Measurements from ENCODE around the gene ZNF490. TPM values are rescaled to one million over a fixed set of nuclear protein-coding genes. Genes with fewer than 3 reads are reported as not detected.

Gene ZNF490
- total and polyA plus RNA-seq, 10 of the 15 experiments (the other 5 are each of a cell fraction or from before 2014, with no cell fraction given), result 0.57 to 8.4 (median 3.2) TPM

DNA sequence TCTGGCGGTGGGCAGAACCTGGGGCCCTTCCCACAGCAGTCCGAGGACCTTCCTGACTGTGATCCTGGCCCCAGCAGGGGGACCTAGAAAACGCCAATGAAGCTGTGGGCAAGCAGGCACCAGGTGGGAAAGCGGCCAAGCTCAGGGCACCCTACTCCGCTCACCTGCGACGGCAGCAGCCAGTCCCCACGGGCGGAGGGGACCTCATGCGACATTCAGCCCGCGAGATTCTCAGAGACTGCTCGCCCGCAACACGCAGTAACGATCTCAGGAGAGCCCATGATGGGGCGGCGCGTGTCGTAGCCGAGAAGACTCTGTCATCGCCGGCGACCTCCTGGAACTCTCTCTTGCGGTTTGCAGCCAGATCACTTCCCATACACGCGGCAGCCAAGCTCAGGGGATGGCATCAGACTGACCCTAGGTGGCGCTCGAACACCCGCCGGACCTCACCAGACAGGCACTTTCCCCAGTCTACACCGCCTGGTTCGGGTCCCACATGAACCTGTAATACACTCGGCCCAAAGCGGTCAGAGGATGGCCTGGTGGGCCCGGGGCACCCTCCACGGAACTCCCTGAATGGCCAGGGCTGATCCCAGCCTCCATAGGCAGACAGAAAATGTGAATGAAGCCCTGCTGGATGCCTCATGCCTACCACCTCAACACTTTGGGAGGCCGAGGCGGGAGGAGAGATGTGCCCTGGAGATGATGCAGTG lies 29.4 kb upstream of the ZNF490 start:
- peak overlapping the region; percentile 70 for H2AFZ ChIP-seq (ENCODE audit: control insufficient read depth, low read depth, low read length)
- intact Hi-C loops (cut with micrococcal nuclease; ENCODE audit: unreplicated experiment), result loop anchor here (1.0 kb wide), 1 partner anchor 76 kb away; no protein-coding TSS in a partner anchor
- TF ChIP-seq RELA (IDR thresholded peaks at IDR 0.05; ENCODE audit: borderline replicate concordance, partially characterized antibody) (no peak), SMC3 (IDR thresholded peaks at IDR 0.05; ENCODE audit: borderline replicate concordance, low read length) (peak; percentile 53), HCFC1 (IDR thresholded peaks at IDR 0.05; ENCODE audit: low read length) (no peak), ZSCAN29 (IDR thresholded peaks at IDR 0.05) (peak; percentile 72; the same call in 1 of the 2 replicates), ESRRA (IDR thresholded peaks at IDR 0.05; ENCODE audit: low read length) (no peak), SIX5 (IDR thresholded peaks at IDR 0.05; ENCODE audit: low read depth, low read length, severe bottlenecking) (no peak), MYC (IDR thresholded peaks at IDR 0.05; ENCODE audit: insufficient read depth, insufficient read length, insufficient replicate concordance, low read length, severe bottlenecking) (peak; percentile 35), NBN (IDR thresholded peaks at IDR 0.05) (0 out of 2 replicates have a peak, but pooled peaks have one; percentile 63), MXI1 (IDR thresholded peaks at IDR 0.05; ENCODE audit: low read depth, low read length) (peak; percentile 41; the same call in 1 of the 2 replicates), PKNOX1 (IDR thresholded peaks at IDR 0.05) (peak; percentile 25; the same call in 1 of the 2 replicates), WRNIP1 (IDR thresholded peaks at IDR 0.05; ENCODE audit: borderline replicate concordance, low read depth, low read length) (0 out of 2 replicates have a peak, but pooled peaks have one; percentile 64), MTA2 (IDR thresholded peaks at IDR 0.05; ENCODE audit: low read depth) (no peak), SUZ12 (IDR thresholded peaks at IDR 0.05; ENCODE audit: unreplicated experiment) (no peak), BACH1 (IDR thresholded peaks at IDR 0.05; ENCODE audit: borderline replicate concordance) (no peak)
- TF ChIP-seq, protein P1, sequence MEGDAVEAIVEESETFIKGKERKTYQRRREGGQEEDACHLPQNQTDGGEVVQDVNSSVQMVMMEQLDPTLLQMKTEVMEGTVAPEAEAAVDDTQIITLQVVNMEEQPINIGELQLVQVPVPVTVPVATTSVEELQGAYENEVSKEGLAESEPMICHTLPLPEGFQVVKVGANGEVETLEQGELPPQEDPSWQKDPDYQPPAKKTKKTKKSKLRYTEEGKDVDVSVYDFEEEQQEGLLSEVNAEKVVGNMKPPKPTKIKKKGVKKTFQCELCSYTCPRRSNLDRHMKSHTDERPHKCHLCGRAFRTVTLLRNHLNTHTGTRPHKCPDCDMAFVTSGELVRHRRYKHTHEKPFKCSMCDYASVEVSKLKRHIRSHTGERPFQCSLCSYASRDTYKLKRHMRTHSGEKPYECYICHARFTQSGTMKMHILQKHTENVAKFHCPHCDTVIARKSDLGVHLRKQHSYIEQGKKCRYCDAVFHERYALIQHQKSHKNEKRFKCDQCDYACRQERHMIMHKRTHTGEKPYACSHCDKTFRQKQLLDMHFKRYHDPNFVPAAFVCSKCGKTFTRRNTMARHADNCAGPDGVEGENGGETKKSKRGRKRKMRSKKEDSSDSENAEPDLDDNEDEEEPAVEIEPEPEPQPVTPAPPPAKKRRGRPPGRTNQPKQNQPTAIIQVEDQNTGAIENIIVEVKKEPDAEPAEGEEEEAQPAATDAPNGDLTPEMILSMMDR (IDR thresholded peaks at IDR 0.05 in 2 of 3, conservative IDR thresholded peaks at IDR 0.05 in 1 of 3; ENCODE audit: control insufficient read depth in 2 of 3, extremely low read depth in 1 of 3, insufficient read depth in 1 of 3, low read depth in 3 of 3, low read length in 3 of 3), result peak; percentile 74 to 93 (median 89); a peak in 5 of 6 replicates
- TF ChIP-seq, protein P2, sequence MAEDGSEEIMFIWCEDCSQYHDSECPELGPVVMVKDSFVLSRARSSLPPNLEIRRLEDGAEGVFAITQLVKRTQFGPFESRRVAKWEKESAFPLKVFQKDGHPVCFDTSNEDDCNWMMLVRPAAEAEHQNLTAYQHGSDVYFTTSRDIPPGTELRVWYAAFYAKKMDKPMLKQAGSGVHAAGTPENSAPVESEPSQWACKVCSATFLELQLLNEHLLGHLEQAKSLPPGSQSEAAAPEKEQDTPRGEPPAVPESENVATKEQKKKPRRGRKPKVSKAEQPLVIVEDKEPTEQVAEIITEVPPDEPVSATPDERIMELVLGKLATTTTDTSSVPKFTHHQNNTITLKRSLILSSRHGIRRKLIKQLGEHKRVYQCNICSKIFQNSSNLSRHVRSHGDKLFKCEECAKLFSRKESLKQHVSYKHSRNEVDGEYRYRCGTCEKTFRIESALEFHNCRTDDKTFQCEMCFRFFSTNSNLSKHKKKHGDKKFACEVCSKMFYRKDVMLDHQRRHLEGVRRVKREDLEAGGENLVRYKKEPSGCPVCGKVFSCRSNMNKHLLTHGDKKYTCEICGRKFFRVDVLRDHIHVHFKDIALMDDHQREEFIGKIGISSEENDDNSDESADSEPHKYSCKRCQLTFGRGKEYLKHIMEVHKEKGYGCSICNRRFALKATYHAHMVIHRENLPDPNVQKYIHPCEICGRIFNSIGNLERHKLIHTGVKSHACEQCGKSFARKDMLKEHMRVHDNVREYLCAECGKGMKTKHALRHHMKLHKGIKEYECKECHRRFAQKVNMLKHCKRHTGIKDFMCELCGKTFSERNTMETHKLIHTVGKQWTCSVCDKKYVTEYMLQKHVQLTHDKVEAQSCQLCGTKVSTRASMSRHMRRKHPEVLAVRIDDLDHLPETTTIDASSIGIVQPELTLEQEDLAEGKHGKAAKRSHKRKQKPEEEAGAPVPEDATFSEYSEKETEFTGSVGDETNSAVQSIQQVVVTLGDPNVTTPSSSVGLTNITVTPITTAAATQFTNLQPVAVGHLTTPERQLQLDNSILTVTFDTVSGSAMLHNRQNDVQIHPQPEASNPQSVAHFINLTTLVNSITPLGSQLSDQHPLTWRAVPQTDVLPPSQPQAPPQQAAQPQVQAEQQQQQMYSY (CRISPR knock-in tag; IDR thresholded peaks at IDR 0.05), result no peak

More for the DNA sequence above, 29.4 kb upstream of the ZNF490 start:
- ChIA-PET SMC1A (ENCODE audit: uncharacterized antibody, unreplicated experiment) (interaction anchor here (0.6 to 1.0 kb wide), 3 partner anchors 17 to 31 kb away, joined by 3 to 4 read pairs (median 3); a partner anchor contains a TSS), RAD21 (ENCODE audit: unreplicated experiment) (interaction anchor here (1.0 to 1.9 kb wide), 2 partner anchors 26 to 36 kb away, joined by 3 to 4 read pairs; no protein-coding TSS in a partner anchor), POLR2A (interaction anchor here (0.6 kb wide), 1 partner anchor 137 kb away, joined by 4 read pairs; no protein-coding TSS in a partner anchor), CTCF (interaction anchor here (0.5 to 2.3 kb wide), 28 partner anchors 9 to 1067 kb away, joined by 3 to 15 read pairs (median 4); partner anchors contain the start of genes MAN2B1, WDR83, ZNF490 and ZNF564)
- Histone ChIP-seq H3K27me3 (replicated peaks in 1 of 2; ENCODE audit: control insufficient read depth in 2 of 2, insufficient read depth in 2 of 2, low read length in 1 of 2) (no peaks in the 10 kb centered on the region), H3K4me1 (ENCODE audit: control insufficient read depth, insufficient read depth, low read length) (0 out of 2 replicates have a peak, but pooled peaks cover 5% of the 10 kb centered on the region), H4K20me1 (ENCODE audit: control insufficient read depth, insufficient read depth) (no peaks in the 10 kb centered on the region), H3K79me2 (ENCODE audit: control insufficient read depth, insufficient read depth, low read length) (no peaks in the 10 kb centered on the region), H3K4me2 (ENCODE audit: control insufficient read depth, insufficient read depth) (peak overlapping the region; percentile 36), H3K9me3 (replicated peaks; ENCODE audit: control insufficient read depth, insufficient read depth, low read length) (no peaks in the 10 kb centered on the region), H3K27ac (ENCODE audit: control insufficient read depth, insufficient read depth) (no peak overlapping the region), H3K9ac (ENCODE audit: control insufficient read depth, insufficient read depth, low read length) (no peak overlapping the region), H3K36me3 (ENCODE audit: control insufficient read depth in 2 of 2, insufficient read depth in 2 of 2, low read length in 1 of 2) (no peaks in the 10 kb centered on the region), H3K4me3 (no peak overlapping the region)
- FAIRE-seq (peak; percentile 64), ATAC-seq (peak; percentile 98), DNase-seq (ENCODE audit: low read depth, low spot score) (peak; percentile 53)
- WGBS (ENCODE audit: insufficient coverage, insufficient replicate concordance, low lambda C conversion rate, missing lambda C conversion rate), result 14% methylated on average over 39 of the region's 39 CpGs
- in situ Hi-C loops (cut with MboI), result no loop called here
- no TSS peak for BruUV-seq (replicated peaks)

Measured in GM12878 (cell line).